SK-N-SH treated with all-trans-retinoic acid at 6 μM for 48 hours (cell line): ENCODE data around the gene SIPA1.

ENCODE experiments used
- ATAC-seq: fragments of 200-7000 bp; cut with Tn5 transposase; 3 replicates; pipeline ENCODE4 v1.9.1; 2020; ENCODE audit warnings: mild to moderate bottlenecking, moderate library complexity
- ARNTL ChIP-seq: fragments of 450-650 bp; formaldehyde crosslinking; IDR thresholded peaks from 2 replicates; pipeline ENCODE4 v1.5.0; 2020; ENCODE audit warnings: low read depth, mild to moderate bottlenecking, moderate library complexity, borderline replicate concordance
- ISL1 ChIP-seq: fragments of 250-450 bp; sonication (Bioruptor Pico); IDR thresholded peaks from 2 replicates; pipeline ENCODE4 v2.1.2; 2022; ENCODE audit warnings: mild to moderate bottlenecking, moderate library complexity
- PATZ1 ChIP-seq: fragments of 250-450 bp; sonication (Bioruptor Pico); IDR thresholded peaks from 2 replicates; pipeline ENCODE4 v1.8.0; 2020; ENCODE audit warnings: mild to moderate bottlenecking, moderate library complexity, borderline replicate concordance
- PPARA ChIP-seq: fragments of 250-450 bp; sonication (Bioruptor Pico); IDR thresholded peaks from 2 replicates; pipeline ENCODE4 v1.5.0; 2020; ENCODE audit warnings: mild to moderate bottlenecking, borderline replicate concordance
- TCF4 ChIP-seq: fragments of 250-450 bp; sonication (Bioruptor Pico); IDR thresholded peaks from 2 replicates; pipeline ENCODE4 v1.8.0; 2021; ENCODE audit warnings: mild to moderate bottlenecking, moderate library complexity, borderline replicate concordance
- TOX ChIP-seq: fragments of 250-450 bp; sonication (Bioruptor Pico); IDR thresholded peaks from 2 replicates; pipeline ENCODE4 v1.8.0; 2021; ENCODE audit warnings: mild to moderate bottlenecking, moderate library complexity, borderline replicate concordance
- TSHZ2 ChIP-seq: fragments of 250-450 bp; sonication (Bioruptor Pico); IDR thresholded peaks from 2 replicates; pipeline ENCODE4 v1.5.0; 2020; ENCODE audit warnings: mild to moderate bottlenecking, moderate library complexity
- ZFP3 ChIP-seq: fragments of 250-450 bp; sonication (Bioruptor Pico); IDR thresholded peaks from 2 replicates; pipeline ENCODE4 v1.5.0; 2020; ENCODE audit warnings: mild to moderate bottlenecking, moderate library complexity
- ZNF565 ChIP-seq: fragments of 450-650 bp; formaldehyde crosslinking; conservative IDR thresholded peaks from 2 replicates; pipeline ENCODE4 v1.5.0; 2020; ENCODE audit warnings: low read depth, mild to moderate bottlenecking, moderate library complexity
- ZNF70 ChIP-seq: fragments of 450-650 bp; formaldehyde crosslinking; IDR thresholded peaks from 2 replicates; pipeline ENCODE4 v1.5.0; 2020; ENCODE audit warnings: mild to moderate bottlenecking, moderate library complexity
- ZNF8 ChIP-seq: fragments of 450-650 bp; formaldehyde crosslinking; IDR thresholded peaks from 2 replicates; pipeline ENCODE4 v1.5.0; 2020; ENCODE audit warnings: mild to moderate bottlenecking, moderate library complexity
- TF ChIP-seq, protein P1 (sequence below): fragments of 250-450 bp; sonication (Bioruptor Pico); IDR thresholded peaks from 2 replicates; pipeline ENCODE4 v1.5.1; 2021; ENCODE audit warnings: mild to moderate bottlenecking, moderate library complexity
- TF ChIP-seq, protein P2 (sequence below): fragments of 250-450 bp; sonication (Bioruptor Pico); IDR thresholded peaks from 2 replicates; pipeline ENCODE4 v1.8.0; 2021; ENCODE audit warnings: low read depth, mild to moderate bottlenecking, moderate library complexity, borderline replicate concordance

The SIPA1 gene

DNA sequence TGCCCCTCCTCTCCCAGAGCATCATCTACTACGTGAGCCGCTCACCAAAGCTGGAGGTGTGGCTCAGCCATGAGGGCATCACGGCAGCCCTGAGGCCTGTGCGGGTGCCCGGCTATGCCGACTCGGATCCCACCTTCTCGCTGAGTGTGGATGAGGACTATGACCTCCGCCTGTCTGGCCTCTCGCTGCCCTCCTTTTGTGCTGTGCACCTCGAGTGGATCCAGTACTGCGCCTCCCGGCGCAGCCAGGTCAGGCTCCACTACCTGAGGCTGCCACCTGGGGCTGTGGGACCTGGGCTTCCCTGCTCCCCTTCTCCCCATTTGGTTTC is 3.8 kb upstream of the SIPA1 start:
- no peak for ATAC-seq

DNA sequence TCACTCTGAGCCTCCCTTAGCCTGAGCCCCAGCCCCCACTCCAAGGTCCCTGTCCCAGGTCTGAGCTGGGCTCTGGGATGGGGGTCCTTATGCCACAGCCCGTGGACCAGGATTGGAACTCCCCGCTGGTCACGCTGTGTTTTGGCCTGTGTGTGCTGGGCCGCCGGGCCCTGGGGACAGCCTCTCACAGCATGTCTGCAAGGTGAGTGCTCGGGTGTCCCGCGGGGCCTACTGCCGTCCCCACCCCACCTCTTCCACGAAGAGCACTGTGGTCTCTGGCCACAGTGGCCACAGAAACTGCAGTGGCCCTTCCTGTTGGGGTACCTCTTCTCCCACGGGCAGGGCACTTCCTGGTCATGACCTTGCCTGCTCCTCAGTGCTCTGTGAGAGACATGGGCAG is 3.5 kb upstream of the SIPA1 start:
- TF ChIP-seq, protein P1, sequence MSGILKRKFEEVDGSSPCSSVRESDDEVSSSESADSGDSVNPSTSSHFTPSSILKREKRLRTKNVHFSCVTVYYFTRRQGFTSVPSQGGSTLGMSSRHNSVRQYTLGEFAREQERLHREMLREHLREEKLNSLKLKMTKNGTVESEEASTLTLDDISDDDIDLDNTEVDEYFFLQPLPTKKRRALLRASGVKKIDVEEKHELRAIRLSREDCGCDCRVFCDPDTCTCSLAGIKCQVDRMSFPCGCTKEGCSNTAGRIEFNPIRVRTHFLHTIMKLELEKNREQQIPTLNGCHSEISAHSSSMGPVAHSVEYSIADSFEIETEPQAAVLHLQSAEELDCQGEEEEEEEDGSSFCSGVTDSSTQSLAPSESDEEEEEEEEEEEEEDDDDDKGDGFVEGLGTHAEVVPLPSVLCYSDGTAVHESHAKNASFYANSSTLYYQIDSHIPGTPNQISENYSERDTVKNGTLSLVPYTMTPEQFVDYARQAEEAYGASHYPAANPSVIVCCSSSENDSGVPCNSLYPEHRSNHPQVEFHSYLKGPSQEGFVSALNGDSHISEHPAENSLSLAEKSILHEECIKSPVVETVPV (CRISPR knock-in tag) = no peak
- no peak for TF ChIP-seq TSHZ2 (CRISPR knock-in tag)
- ATAC-seq = no peak

More for the DNA sequence above, 3.8 kb upstream of the SIPA1 start:
- no peak for TF ChIP-seq ISL1
- no peak for TF ChIP-seq TSHZ2 (CRISPR knock-in tag)
- no peak for TF ChIP-seq ZNF8 (CRISPR knock-in tag)
- no peak for TF ChIP-seq ARNTL (CRISPR knock-in tag)
- TF ChIP-seq TCF4 (CRISPR knock-in tag) = no peak
- TF ChIP-seq ZNF70 = no peak
- no peak for TF ChIP-seq PPARA (CRISPR knock-in tag)
- TF ChIP-seq PATZ1 = no peak

- TF ChIP-seq PATZ1 (no peak), ZNF565 (CRISPR knock-in tag) (no peak), ZFP3 (CRISPR knock-in tag) (no peak), TOX (no peak), ZNF8 (CRISPR knock-in tag) (no peak)
- TF ChIP-seq, protein P2, sequence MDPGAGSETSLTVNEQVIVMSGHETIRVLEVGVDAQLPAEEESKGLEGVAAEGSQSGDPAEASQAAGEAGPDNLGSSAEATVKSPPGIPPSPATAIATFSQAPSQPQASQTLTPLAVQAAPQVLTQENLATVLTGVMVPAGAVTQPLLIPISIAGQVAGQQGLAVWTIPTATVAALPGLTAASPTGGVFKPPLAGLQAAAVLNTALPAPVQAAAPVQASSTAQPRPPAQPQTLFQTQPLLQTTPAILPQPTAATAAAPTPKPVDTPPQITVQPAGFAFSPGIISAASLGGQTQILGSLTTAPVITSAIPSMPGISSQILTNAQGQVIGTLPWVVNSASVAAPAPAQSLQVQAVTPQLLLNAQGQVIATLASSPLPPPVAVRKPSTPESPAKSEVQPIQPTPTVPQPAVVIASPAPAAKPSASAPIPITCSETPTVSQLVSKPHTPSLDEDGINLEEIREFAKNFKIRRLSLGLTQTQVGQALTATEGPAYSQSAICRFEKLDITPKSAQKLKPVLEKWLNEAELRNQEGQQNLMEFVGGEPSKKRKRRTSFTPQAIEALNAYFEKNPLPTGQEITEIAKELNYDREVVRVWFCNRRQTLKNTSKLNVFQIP (CRISPR knock-in tag) = no peak
- no peak for ATAC-seq
Observed at GRCh38 chr11:65634905-65635731, 2.8 kb upstream of the SIPA1 start.
